IMR-90 (cell line): ENCODE results near the gene ERBB4. TPM values are rescaled to one million over a fixed set of nuclear protein-coding genes. Genes with fewer than 3 reads are reported as not detected.

ENCODE experiments used
- ATAC-seq: fragments of 200-7000 bp; cut with Tn5 transposase; 2 replicates; pipeline ENCODE4 v1.9.1; 2020; ENCODE audit warnings: low read depth, mild to moderate bottlenecking, moderate library complexity
- BruUV-seq: library from RNA; stranded (reverse); fragments of 400-500 nt; replicated peaks from 2 replicates; lab custom pipeline; 2021; lab: Mats Ljungman, UMichigan
- CTCF ChIA-PET: fragments of 300-600 bp; formaldehyde crosslinking; extraction: SDS; loops from one replicate; lab custom pipeline; 2021; ENCODE audit warnings: antibody characterized with exemption; lab: Yijun Ruan, JAX
- POLR2A ChIA-PET: fragments of 300-600 bp; sonication (Branson Sonifier 250); formaldehyde crosslinking; loops from one replicate; lab custom pipeline; 2022; ENCODE audit warnings: antibody characterized with exemption; ENCODE audit not compliant: unreplicated experiment; lab: Charles Lee
- DNase-seq: peaks from one replicate; pipeline ENCODE4 v3.0.0; 2013
- H2AFZ ChIP-seq: replicated peaks from 2 replicates; pipeline ENCODE3; 2013; ENCODE audit warnings: low read length, mild to moderate bottlenecking; ENCODE audit not compliant: poor library complexity
- H2AK5ac ChIP-seq: 2 replicates; pipeline ENCODE4 v1.6.1; 2013; ENCODE audit warnings: low read depth, low read length, inconsistent platforms
- H2AK9ac ChIP-seq: replicated peaks from 2 replicates; pipeline ENCODE3; 2013; ENCODE audit warnings: mild to moderate bottlenecking, low read depth, low read length, moderate library complexity; ENCODE audit not compliant: poor library complexity
- H2BK120ac ChIP-seq: 2 replicates; pipeline ENCODE4 v1.6.1; 2013; ENCODE audit warnings: low read depth, low read length, inconsistent platforms
- H2BK15ac ChIP-seq: 3 replicates; pipeline ENCODE4 v1.6.1; 2013; ENCODE audit warnings: low read depth, low read length, inconsistent platforms
- H2BK20ac ChIP-seq: 2 replicates; pipeline ENCODE4 v1.6.1; 2013; ENCODE audit warnings: low read depth, mild to moderate bottlenecking, inconsistent platforms, low read length, moderate library complexity
- H2BK5ac ChIP-seq: 2 replicates; pipeline ENCODE4 v1.6.1; 2013; ENCODE audit warnings: mild to moderate bottlenecking, low read depth, low read length, inconsistent platforms; ENCODE audit not compliant: poor library complexity, severe bottlenecking
- H3K14ac ChIP-seq: replicated peaks from 2 replicates; pipeline ENCODE4 v1.6.1; 2013; ENCODE audit warnings: low read depth, low read length, inconsistent platforms
- H3K18ac ChIP-seq: 2 replicates; pipeline ENCODE4 v1.6.1; 2013; ENCODE audit warnings: low read depth, low read length, control low read depth
- H3K23ac ChIP-seq: 2 replicates; pipeline ENCODE4 v1.6.1; 2013; ENCODE audit warnings: low read depth, low read length, inconsistent platforms
- H3K27ac ChIP-seq: 2 replicates; pipeline ENCODE4 v1.5.1; 2013; ENCODE audit warnings: mild to moderate bottlenecking, control low read depth, low read length; ENCODE audit not compliant: insufficient read depth
- H3K27me3 ChIP-seq: 2 replicates; pipeline ENCODE4 v1.6.1; 2013; ENCODE audit warnings: low read length; ENCODE audit not compliant: control insufficient read depth, insufficient read depth
- H3K36me3 ChIP-seq: 2 replicates; pipeline ENCODE4 v1.6.1; 2013; ENCODE audit warnings: low read length, mixed read lengths; ENCODE audit not compliant: control insufficient read depth, insufficient read depth
- H3K4ac ChIP-seq: 2 replicates; pipeline ENCODE4 v1.6.1; 2013; ENCODE audit warnings: low read depth, low read length, inconsistent platforms
- H3K4me1 ChIP-seq: 2 replicates; pipeline ENCODE4 v1.6.1; 2013; ENCODE audit warnings: low read length, mixed read lengths; ENCODE audit not compliant: control insufficient read depth, insufficient read depth
- H3K4me2 ChIP-seq: 2 replicates; pipeline ENCODE4 v1.6.1; 2013; ENCODE audit warnings: low read depth, mild to moderate bottlenecking, control low read depth, low read length, moderate library complexity
- H3K4me3 ChIP-seq: 2 replicates; pipeline ENCODE4 v1.5.1; 2013; ENCODE audit warnings: low read depth, mild to moderate bottlenecking, control low read depth, low read length, moderate library complexity; ENCODE audit not compliant: insufficient read depth
- H3K56ac ChIP-seq: 2 replicates; pipeline ENCODE4 v1.6.1; 2013; ENCODE audit warnings: low read length, inconsistent platforms; ENCODE audit not compliant: insufficient read depth; ENCODE audit errors: extremely low read depth
- H3K79me1 ChIP-seq, 2 experiments: 2 replicates each; pipeline ENCODE4 v1.6.1; 2013; ENCODE audit warnings: low read length in 2 of 2, inconsistent platforms in 1 of 2, low read depth in 1 of 2
- H3K9ac ChIP-seq: 2 replicates; pipeline ENCODE4 v1.6.1; 2013; ENCODE audit warnings: low read depth, low read length, control low read depth
- H3K9me1 ChIP-seq: 2 replicates; pipeline ENCODE4 v1.6.1; 2013; ENCODE audit warnings: low read length, inconsistent platforms; ENCODE audit not compliant: insufficient read depth
- H3K9me3 ChIP-seq: 2 replicates; pipeline ENCODE4 v1.6.1; 2013; ENCODE audit warnings: low read length; ENCODE audit not compliant: control insufficient read depth, insufficient read depth
- H4K20me1 ChIP-seq: 2 replicates; pipeline ENCODE4 v1.6.1; 2013; ENCODE audit warnings: low read length, inconsistent platforms; ENCODE audit not compliant: insufficient read depth
- H4K5ac ChIP-seq: 2 replicates; pipeline ENCODE4 v1.6.1; 2013; ENCODE audit warnings: mild to moderate bottlenecking, low read depth, low read length, control low read depth
- H4K8ac ChIP-seq, 2 experiments: 2 replicates each; pipeline ENCODE4 v1.6.1; 2013; ENCODE audit warnings: low read depth in 2 of 2, low read length in 2 of 2, control low read depth in 1 of 2, inconsistent platforms in 1 of 2
- H4K91ac ChIP-seq: 2 replicates; pipeline ENCODE4 v1.6.1; 2013; ENCODE audit warnings: low read depth, low read length, inconsistent platforms; ENCODE audit not compliant: insufficient read depth
- MAZ ChIP-seq: IDR thresholded peaks from 2 replicates; pipeline ENCODE4 v1.6.1; 2012; ENCODE audit warnings: low read depth, mild to moderate bottlenecking, low read length, improper control_type of control experiment, moderate library complexity, borderline replicate concordance
- RCOR1 ChIP-seq: IDR thresholded peaks from 2 replicates; pipeline ENCODE4 v1.6.1; 2012; ENCODE audit warnings: mild to moderate bottlenecking, low read length, improper control_type of control experiment; ENCODE audit not compliant: insufficient replicate concordance
- RFX5 ChIP-seq: IDR thresholded peaks from 2 replicates; pipeline ENCODE4 v1.8.0; 2012; ENCODE audit warnings: low read depth, mild to moderate bottlenecking, low read length, moderate library complexity
- SMC3 ChIP-seq: fragments of 150-350 bp; IDR thresholded peaks from 2 replicates; pipeline ENCODE4 v1.6.1; 2016; ENCODE audit warnings: low read depth, mild to moderate bottlenecking, antibody characterized with exemption, low read length, moderate library complexity
- dilution Hi-C: fragments of 300-500 bp; cut with HindIII; formaldehyde crosslinking; loops from one replicate; pipeline ENCODE4 v1.14.3; 2018; ENCODE audit warnings: low sequenced_read_pairs; ENCODE audit not compliant: unreplicated experiment
- in situ Hi-C: fragments of 300-500 bp; cut with MboI; formaldehyde crosslinking; loops from 3 replicates; pipeline ENCODE4 v1.14.3; 2019; ENCODE audit warnings: low sequenced_read_pairs, inconsistent platforms, mixed read lengths
- intact Hi-C: fragments of 100-400 bp; cut with micrococcal nuclease; formaldehyde crosslinking; loops from 2 replicates; pipeline ENCODE4 v1.10.0; 2022
- polyA plus RNA-seq, 3 experiments: library from polyadenylated mRNA; depleted of rRNA; stranded (reverse); fragments of >200 nt; gene quantifications; 2 replicates each; pipeline ENCODE4 v1.2.3, GENCODE V29; 2012; ENCODE audit warnings: low replicate concordance in 1 of 3
- total RNA-seq: library from RNA; depleted of rRNA; stranded (reverse); fragments of >200 nt; gene quantifications from 2 replicates; pipeline ENCODE4 v1.2.3, GENCODE V29; 2012

ERBB4 gene
- total and polyA plus RNA-seq, 2 of the 4 experiments (the other 2 are of a cell fraction), result not detected

DNA sequence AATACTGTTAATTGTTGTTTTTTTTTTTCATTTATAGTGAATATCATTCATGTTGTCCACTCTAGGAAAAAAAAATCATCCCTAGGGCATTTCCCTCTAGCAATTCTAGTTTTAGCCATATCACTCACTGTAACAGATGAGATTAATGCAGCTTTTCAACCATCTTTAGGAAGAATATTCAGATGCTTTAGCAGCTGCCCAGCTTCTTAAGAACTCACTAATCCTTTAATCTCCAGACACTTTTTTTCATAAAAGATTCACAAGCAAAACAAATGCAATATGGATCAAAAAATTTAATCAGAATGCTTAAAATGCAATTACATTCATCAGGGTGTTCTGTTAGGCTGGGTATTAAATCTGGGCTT is 692.6 kb downstream of the ERBB4 start:
- H3K14ac ChIP-seq, result no peak overlapping the region
- H3K9me3 ChIP-seq, result no peaks in the 10 kb centered on the region
- no peak overlapping the region for H2BK20ac ChIP-seq
- H4K91ac ChIP-seq, result no peak overlapping the region
- no peaks in the 10 kb centered on the region for H3K79me1 ChIP-seq
- H2AK9ac ChIP-seq, result no peak overlapping the region
- H2BK120ac ChIP-seq, result no peak overlapping the region
- no peaks in the 10 kb centered on the region for H3K36me3 ChIP-seq
- intact Hi-C loops (no loop called here), dilution Hi-C loops (no loop called here), in situ Hi-C loops (no loop called here)
- H3K9ac ChIP-seq, result no peak overlapping the region
- no peak overlapping the region for H2AK5ac ChIP-seq
- H4K20me1 ChIP-seq, result no peaks in the 10 kb centered on the region
- H3K23ac ChIP-seq, result no peak overlapping the region
- BruUV-seq, result no TSS peak
- no peak overlapping the region for H3K4me3 ChIP-seq
- H3K18ac ChIP-seq, result no peak overlapping the region
- H3K9me1 ChIP-seq, result no peaks in the 10 kb centered on the region
- H3K27me3 ChIP-seq, result no peaks in the 10 kb centered on the region
- DNase-seq, result no peak
- H3K4me1 ChIP-seq, result no peaks in the 10 kb centered on the region
- no peak overlapping the region for H3K4me2 ChIP-seq
- CTCF ChIA-PET, result no interaction called here
- no peak overlapping the region for H2BK5ac ChIP-seq
- no peak overlapping the region for H3K4ac ChIP-seq
- no peak overlapping the region for H4K8ac ChIP-seq
- H3K56ac ChIP-seq, result no peak overlapping the region
- no peak overlapping the region for H4K5ac ChIP-seq
- no peak overlapping the region for H2BK15ac ChIP-seq
- TF ChIP-seq RCOR1 (no peak), RFX5 (no peak), SMC3 (no peak), MAZ (no peak)
- POLR2A ChIA-PET, result no interaction called here
- no peak overlapping the region for H3K27ac ChIP-seq
- no peak overlapping the region for H2AFZ ChIP-seq
- ATAC-seq, result no peak
